HG03442 (cell line): ENCODE results near the gene RPS18.
"Not testable (repeated sequence)": the region's sequence is repeated elsewhere in the genome, so short reads cannot be mapped to it uniquely, and the experiment has no call there.

ENCODE experiments used
- ATAC-seq: cut with Tn5 transposase; IDR thresholded peaks from one replicate; pipeline ENCODE4 v1.9.1; 2021; ENCODE audit warnings: mild to moderate bottlenecking, moderate library complexity; ENCODE audit not compliant: unreplicated experiment

The RPS18 gene

DNA sequence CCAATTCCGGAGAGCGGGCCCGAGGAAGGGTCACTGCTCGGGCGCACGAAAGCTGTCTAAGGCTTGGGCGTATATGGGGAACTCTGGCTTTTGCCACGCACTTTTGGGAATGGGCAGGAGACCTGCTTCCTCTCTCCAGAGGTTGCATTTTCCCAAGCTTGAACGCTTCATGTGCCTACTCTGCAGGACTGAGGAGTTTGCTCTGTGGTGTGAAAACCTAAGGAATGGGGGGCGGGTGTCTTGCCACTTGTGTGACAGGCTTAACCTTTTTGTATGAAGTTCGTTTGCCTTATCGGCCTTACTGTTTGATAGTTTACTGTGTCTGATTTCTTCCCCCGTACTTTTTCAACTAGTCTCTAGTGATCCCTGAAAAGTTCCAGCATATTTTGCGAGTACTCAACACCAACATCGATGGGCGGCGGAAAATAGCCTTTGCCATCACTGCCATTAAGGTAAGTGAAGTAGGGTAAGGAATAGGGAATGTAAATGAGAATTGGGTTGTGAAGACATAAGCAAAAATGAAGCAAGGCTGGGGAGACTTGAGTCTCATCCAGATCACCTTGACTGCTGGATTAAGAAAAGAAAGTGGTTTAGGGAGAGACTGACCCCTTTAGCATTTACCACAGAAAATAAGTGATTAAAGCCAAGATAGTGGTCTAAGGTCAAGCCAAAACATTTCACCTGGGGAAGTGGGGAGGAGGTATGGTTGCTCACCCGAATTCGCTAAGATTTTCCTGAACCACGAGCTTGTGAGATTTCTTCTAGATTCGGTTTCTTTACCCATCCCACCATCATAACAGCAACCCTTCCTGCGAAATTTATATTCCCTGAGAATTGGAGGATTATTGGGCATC, 627 bp downstream of the RPS18 start:
- ATAC-seq: no peak

DNA sequence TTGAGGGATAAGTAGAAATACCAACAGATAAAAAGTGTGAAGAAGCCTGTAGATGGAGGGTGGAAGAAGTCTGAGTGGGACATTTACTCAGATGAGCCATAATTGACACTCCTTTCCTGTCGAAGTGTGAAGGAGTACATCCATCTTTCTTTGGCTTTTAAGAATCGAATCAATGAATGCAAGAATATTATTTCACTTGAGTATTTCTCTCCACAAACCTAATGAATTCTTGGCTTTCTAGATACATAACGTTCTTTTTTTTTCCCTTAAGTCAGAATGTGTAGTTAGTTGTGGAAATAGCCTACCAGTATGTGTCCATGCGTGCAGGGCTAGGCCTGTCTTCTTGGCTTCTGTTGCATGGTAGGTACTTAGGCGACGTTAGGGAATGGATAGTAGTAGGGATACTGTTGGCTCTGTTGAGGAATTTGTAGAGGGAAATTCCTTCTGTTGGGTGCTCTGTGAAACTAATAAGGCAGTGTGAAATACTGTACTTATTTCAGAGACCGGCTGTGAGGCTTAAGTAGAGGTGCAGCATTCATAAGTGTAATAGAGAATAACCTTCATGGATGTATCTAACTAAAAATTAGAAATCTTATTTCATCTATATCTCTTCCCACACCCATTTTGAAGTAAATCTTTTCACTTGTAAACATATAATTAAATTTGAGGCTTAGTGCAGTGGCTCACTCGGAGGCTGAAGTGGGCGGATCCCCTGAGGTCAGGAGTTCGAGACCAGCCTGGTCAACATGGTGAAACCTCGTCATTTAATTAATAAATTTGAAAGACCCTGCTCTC, 1.5 kb downstream of the RPS18 start:
- ATAC-seq: no peak

DNA sequence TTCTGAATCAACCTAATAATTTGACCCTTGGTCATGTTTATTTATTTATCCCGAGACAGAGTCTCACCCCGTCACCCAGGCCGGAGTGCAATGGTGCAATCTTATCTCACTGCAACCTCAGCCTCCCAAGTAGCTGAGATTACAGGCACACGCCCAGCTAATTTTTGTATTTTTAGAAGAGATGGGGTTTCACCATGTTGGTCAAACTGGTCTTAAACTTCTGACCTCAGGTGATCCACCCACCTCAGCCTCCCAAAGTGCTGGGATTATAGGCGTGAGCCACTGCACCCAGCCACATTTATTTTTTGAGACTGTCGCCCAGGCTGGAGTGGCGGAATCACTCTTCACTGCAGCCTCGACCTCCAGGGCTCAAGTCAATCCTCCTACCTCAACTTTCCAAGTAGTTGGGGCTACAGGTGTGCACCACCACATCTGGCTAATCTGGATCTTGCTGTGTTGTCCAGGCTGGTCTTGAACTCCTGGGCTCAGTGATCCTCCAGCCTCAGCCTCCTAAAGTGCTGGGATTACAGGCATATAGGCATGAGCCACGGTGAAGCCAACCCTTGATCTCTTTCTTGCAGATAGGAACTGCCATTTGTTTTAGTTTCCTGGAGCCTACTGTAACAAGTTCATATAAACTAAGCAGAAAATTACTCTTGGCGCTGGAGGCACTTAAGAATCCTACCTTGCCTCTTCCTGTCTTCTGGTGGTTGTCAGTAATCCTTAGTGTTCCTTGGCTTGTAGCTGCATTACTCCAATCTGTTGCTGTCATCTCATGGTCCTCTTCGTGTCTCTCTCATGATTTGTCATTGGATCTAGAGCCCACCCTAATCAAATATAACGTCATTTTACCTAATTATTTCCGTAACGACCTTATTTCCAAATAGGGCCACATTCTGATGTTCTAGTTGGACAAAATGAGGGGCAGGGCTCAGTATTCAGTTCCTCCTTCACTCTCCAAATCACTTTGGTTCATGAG, 2.3 kb downstream of the RPS18 start:
- ATAC-seq: no peak

DNA sequence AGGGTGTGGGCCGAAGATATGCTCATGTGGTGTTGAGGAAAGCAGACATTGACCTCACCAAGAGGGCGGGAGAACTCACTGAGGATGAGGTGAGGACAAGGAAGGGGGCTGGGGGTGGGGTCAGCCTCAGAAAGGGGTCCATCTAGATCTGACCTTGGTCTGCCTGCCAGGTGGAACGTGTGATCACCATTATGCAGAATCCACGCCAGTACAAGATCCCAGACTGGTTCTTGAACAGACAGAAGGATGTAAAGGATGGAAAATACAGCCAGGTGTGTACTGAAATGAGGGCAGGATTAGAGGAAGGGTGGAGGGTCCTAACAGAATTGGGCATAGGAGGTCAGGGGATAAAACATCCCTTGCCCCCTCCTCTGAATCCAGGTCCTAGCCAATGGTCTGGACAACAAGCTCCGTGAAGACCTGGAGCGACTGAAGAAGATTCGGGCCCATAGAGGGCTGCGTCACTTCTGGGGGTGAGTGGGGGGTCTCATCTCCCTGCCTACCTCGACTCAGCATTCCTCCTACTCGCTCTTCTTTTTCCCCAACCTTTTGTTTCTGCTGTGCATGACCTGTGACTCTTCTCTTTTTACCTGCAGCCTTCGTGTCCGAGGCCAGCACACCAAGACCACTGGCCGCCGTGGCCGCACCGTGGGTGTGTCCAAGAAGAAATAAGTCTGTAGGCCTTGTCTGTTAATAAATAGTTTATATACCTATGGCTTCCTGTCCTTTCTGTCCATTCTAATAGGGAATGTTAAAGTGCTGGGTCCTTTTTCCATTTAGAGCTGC, 4.1 kb downstream of the RPS18 start:
- not testable (repeated sequence) for ATAC-seq

DNA sequence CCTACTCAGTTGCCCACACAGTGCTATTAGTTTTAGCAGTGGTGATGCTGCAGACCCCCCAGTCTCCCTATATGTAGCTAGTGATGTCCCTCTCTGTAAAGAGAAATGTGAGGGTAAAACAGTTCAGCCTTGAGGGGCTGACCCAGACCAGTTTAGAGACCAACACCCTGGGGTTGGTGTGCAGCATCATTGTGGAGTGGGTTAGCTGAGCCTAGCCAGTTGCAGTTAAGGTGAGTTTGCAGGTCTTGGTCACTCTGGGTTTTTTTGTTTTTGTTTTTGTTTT, 4.6 kb downstream of the RPS18 start:
- ATAC-seq: no peak

DNA sequence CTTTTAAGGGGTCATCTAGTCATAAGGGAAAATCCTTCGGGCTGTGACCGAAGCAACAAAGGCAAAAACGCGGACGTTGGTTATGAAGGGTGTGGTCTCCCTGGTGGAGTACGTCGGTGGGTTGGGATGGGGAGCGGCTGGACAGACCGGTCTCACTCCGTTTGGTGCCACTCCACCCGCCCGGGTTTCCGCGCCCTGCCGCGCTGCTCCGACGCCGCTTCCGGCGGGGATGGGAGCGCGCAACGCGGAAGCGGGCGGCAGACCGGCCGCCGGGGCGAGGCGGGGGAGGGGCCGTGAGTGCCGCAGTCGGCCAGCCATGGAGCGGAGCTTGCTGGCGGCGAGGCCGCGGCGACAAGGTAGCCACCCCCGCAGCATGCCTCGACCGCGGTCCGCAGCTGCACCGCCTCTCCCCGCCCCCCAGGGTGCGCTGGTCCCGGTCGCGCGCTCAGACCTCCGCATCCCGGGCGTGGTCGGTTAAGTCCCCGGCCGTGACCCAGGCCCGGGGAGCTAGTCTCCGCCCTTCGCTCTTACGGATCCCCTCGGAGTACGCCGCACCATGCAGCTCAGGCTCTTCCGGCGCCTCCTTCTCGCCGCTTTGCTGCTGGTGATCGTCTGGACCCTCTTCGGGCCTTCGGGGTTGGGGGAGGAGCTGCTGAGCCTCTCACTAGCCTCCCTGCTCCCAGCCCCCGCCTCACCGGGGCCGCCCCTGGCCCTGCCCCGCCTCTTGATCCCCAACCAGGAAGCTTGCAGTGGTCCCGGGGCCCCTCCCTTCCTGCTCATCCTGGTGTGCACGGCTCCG, 5.2 kb downstream of the RPS18 start, which contains the start of gene B3GALT4:
Gene B3GALT4 (plus strand): TSS at position 260 of the 799 bp plus-strand sequence. CDS start 297 bp downstream, at position 557.
- ATAC-seq: peak; percentile 57

DNA sequence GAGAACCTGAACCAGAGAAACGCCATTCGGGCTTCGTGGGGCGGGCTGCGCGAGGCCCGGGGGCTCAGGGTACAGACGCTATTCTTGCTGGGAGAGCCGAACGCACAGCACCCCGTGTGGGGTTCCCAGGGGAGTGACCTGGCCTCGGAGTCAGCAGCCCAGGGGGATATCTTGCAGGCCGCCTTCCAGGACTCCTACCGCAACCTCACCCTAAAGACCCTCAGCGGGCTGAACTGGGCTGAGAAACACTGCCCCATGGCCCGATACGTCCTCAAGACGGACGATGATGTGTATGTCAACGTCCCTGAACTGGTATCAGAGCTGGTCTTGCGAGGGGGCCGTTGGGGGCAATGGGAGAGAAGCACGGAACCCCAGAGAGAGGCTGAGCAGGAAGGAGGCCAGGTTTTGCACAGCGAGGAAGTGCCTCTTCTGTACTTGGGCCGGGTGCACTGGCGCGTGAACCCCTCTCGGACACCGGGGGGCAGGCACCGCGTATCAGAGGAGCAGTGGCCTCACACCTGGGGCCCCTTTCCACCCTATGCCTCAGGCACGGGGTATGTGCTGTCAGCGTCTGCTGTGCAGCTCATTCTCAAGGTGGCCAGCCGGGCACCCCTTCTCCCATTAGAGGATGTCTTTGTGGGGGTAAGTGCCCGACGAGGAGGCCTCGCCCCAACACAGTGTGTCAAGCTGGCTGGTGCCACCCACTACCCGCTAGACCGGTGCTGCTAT, 6.0 kb downstream of the RPS18 start:
- ATAC-seq: no peak

DNA sequence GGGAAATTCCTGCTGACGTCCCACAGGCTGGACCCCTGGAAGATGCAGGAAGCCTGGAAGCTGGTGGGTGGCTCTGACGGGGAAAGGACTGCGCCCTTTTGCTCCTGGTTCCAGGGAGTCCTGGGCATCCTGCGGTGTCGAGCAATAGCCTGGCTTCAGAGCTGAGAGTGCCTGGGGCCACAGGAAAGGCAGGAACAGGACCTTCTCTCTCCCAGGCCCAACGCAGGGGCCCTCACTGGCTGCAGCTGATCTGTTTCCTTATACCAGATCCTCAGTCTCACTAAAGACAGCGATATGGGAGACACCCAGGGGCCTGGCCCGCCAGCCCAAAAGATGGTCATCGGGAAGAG, 6.5 kb downstream of the RPS18 start:
- ATAC-seq: no peak

DNA sequence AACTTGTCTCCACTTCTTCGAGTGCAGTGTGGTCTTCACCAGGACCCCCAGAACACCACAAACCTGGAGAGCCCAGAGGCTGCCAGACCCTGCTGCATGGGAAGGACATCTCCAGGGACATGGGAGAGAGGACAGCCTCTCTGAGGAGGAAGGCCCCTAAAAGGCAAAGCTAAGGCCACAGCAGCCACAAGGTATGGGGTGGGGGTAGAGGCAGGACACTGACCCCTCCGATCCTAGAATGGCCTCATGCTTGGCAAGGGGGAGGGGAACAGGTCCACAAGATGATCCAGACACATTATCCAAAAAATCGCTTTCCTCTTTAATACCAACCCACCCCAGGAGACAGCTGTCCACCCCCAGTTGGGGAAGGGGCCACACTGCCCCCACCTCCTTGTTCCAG, 6.9 kb downstream of the RPS18 start:
- no peak for ATAC-seq

DNA sequence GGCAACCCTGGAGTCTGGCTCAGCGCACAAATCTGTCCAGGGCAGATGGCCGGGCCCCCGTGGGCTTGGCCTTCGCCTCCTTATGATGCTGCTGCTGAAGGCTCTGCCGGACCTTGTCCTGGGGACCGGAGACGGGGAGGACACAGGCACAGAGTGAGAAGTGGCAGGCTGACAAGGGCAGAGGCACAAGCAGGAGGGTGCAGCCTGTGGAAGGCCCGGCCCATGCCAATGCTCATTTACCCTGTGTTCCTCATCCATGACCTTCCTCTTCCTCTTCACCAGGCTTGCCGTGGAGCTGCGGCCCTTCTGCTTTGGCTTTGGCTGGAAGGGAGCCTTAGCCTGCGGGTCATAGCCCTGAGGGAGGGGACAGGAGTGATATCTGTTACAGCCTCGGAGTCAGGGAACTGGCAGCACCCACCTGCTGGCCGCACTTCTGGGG, 7.4 kb downstream of the RPS18 start:
- ATAC-seq: no peak

DNA sequence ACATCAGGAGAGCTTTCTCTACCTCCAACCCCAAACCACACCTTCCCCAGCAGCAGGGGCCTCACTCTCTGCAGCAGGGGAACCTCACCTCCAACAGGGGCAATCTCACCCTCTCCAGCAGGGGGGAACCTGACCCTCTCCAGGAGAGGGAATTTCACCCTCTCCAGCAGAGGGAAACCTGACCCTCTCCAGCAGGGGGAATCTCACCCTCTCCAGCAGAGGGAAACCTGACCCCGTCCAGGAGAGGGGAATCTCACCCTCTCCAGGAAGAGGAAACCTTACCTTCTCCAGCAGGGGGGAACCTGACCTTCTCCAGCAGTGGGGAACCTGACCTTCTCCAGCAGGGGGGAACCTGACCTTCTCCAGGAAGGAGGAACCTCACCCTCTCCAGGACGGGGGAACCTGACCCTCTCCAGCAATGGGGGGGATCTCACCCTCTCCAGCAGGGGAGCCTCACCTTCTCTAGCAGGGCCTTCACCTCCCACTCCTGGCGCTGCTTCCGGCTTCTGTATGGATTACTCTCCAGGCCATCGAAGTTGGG, 8.2 kb downstream of the RPS18 start:
- ATAC-seq: no peak

DNA sequence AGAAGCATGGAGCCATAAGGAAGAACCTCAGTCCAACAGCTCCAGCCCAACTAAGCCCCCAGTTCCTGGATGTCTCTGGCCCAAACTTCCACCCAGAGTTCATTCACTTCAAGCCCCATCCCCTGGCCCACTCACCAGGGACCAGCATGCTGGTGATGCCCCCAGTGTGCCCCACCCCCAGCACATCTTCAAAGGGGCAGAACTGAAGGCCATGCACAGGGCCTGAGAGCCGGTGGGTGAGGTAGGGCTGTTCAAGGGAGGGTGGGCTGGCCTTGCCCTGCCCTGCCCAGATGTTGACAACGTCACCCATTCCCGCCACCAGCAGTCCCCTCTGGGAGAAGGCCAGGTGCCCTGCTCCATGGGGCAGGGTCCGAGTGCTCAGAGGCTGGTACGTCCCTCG, 8.7 kb downstream of the RPS18 start:
- no peak for ATAC-seq

DNA sequence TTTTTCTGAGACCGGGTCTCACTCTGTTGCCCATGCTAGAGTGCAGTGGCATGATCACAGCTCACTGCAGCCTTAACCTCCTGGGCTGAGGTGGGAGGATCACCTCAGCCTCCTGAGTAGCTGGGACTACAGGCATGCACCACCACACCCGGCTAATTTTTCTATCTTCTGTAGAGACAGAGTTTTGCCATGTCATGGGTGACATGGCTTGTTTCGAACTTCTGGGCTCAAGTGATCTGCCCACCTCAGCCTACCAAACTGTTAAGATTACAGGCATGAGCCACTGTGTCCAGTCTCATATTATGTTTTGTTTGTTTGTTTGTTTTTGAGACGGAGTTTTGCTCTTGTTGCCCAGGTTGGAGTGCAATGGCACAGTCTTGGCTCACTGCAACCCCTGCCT, 13.3 kb downstream of the RPS18 start:
- not testable (repeated sequence) for ATAC-seq

DNA sequence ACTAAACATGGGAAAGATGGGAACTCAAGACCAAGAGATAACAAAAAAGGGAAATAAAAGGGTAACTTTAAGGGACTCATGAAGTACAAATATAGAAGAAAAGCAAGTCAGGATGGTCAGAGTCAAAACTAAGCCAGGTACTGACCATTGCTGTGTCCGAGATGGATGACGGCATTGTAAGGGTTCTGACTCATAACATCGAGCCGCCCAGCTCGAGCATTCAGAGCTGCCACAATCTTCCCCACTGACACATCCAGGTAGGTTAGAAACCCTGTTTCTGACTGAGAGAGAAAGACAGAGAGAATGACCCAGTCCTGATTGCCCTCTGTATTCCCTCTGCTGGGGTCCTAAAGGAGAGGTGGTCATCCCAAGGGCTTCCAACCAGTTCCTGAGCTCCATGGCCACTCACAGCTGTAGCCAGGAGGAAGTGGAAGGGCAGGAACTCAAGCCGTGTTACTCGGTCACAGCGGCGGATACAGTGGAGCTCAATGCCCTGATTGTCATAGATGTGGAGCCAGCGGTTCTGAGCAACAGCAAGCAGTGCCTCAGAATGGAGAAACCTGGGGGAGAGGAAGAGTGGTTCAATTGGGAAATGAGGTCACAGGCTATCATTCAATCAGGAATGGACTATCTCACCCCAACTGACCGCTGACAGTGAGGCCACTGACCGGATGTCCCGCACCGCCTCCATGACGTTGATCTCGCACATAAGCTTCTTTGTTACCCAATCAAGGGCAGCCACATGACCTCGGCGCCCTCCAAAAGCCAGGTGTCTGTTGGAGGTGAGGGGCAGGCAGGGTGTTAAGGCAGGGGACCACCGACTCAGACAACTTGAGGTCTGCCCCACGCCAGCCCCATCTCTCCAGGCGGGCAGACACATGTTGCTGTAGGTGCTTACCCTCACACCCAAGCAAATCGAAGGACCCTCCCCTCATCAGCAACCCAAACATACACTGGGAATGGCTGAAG, 15.4 kb downstream of the RPS18 start:
- no peak for ATAC-seq

DNA sequence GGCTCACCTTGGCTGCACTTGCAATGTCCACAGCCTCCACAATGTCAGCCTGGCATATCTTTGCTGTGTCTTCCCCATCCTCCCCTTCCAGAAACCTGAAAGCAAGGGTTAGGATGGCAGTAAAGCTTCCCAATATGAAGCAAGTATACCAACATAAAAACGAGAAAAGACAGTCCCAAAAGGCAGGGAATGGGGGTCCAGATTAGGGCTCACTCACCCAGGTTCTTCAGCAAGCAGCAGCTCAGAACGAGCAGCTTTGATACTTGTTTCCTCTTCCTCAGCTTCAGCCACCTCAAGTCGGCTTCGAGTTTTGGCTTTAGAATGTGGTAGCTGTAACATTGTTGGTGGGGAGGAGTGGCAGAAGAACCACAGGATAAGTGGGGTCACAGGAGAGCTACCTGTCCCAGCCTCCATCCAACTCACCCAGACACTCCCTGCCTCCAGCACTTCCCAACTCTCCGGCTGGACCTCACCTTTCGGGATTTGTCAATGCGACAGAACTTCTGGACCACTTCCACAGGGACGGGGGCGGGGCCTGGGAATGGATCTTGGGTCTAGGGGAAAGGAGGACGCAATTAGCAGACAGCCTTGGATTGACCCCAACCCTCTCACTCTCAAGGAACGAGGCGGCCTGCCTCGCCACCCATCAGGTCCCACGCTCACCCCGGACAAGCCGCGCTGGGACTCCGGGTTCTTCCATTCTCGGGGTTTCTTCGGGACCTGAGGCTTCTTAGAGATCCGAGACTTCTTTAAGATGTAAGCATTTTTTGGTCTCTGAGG, 16.5 kb downstream of the RPS18 start:
- ATAC-seq: no peak

DNA sequence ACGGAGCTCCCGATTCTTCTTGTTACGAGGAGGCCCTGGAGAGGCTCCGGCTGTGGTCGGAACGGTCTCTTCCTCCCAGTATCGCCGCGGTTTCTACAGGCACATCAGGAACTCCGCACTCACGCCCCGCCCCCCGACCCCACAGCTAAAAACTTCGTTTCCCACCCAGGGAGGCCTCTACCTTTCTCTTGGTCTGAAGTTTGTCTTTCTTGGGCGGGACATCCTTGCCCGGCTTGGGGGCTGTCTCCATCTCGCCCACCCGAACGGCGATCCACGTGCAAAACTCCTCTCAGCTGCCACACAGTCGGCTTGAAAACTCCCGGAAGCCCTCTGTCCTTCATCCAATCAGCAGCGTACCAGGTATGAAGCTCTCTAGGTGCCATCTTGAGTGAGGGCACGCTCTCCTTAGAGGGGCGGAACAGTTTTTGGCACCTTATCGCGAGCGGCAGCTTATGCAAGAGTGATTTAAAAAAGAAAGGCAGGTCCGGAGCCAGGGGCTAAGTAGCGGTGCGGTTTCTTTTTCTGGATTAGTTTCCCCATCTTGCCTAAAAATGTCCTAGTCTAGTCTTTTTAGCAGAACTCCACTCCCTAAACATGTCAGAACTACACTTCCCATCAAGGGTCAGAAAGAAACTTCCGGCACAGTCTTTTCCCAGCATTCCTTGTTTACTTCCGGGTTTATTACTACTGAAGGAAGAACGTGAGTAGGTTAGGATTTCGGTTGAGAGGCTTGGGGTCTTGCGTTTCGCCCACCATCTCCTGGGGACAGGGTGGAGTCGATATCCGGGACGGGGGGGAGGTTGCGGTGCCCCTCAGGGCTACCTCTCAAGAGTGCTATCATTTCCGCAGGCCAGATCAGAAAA, 17.3 kb downstream of the RPS18 start, which contains the start of the genes PFDN6 and WDR46:
Gene PFDN6 (plus strand): TSS at position 681 of the 863 bp plus-strand sequence. CDS start 256 bp downstream, outside the sequence.
Gene WDR46 (minus strand): TSS at position 319 of the 863 bp plus-strand sequence. CDS start 69 bp downstream, at position 250.
- ATAC-seq: peak; percentile 77
